Prostate gland (tissue), 2 donors: ENCODE results near the gene SLIT3.

Source experiments
- POLR2A ChIP-seq: fragments of 450-650 bp; IDR thresholded peaks from one replicate; pipeline ENCODE4 v1.6.1; 2016; ENCODE audit warnings: antibody characterized with exemption, mild to moderate bottlenecking
- POLR2AphosphoS5 ChIP-seq: sonication (generic); formaldehyde crosslinking; IDR thresholded peaks from one replicate; pipeline ENCODE4 v1.6.1; 2017; ENCODE audit warnings: antibody characterized with exemption
- TF ChIP-seq, protein P1 (sequence below), 4 experiments: fragments of 200-600 bp in 2 of 4; fragments of 450-650 bp in 2 of 4; sonication (generic) in 2 of 4; IDR thresholded peaks; 1 replicate in 3 of 4; 2 replicates in 1 of 4; pipeline ENCODE4 v1.5.1; 2016 to 2019; ENCODE audit warnings: antibody characterized with exemption in 4 of 4, mild to moderate bottlenecking in 2 of 4, moderate library complexity in 2 of 4

DNA sequence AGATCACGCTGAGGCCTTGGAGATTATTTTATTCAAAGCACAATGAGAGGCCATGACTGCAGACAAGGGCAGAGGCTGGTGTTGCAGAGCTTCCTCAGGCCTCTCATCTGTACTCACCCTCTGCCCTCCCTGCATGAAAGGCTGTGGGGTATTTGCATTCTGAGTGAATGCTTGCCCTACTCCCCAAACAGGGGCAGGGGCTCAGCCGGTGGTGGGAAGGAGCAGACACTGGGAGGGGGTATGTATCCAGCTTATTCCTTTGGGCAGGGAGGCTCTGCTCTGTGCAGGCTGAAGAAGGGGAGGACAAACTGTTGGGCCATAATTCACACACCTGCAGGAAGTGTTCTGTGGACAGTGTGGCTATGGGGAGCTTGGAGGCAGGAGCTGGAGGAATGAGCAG is 573.4 kb downstream of the SLIT3 start:
- TF ChIP-seq, protein P1, sequence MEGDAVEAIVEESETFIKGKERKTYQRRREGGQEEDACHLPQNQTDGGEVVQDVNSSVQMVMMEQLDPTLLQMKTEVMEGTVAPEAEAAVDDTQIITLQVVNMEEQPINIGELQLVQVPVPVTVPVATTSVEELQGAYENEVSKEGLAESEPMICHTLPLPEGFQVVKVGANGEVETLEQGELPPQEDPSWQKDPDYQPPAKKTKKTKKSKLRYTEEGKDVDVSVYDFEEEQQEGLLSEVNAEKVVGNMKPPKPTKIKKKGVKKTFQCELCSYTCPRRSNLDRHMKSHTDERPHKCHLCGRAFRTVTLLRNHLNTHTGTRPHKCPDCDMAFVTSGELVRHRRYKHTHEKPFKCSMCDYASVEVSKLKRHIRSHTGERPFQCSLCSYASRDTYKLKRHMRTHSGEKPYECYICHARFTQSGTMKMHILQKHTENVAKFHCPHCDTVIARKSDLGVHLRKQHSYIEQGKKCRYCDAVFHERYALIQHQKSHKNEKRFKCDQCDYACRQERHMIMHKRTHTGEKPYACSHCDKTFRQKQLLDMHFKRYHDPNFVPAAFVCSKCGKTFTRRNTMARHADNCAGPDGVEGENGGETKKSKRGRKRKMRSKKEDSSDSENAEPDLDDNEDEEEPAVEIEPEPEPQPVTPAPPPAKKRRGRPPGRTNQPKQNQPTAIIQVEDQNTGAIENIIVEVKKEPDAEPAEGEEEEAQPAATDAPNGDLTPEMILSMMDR (IDR thresholded peaks at IDR 0.05): no peak
- TF ChIP-seq POLR2A: no peak
- TF ChIP-seq POLR2AphosphoS5: no peak
